Measurements from ENCODE around the gene POLR1E. TPM values are rescaled to one million over a fixed set of nuclear protein-coding genes. Genes with fewer than 3 reads are reported as not detected.

The POLR1E gene
- total and polyA plus RNA-seq, 9 of the 15 experiments (the other 6 are each of a cell fraction or from before 2014, with no cell fraction given): 18.9 to 102 (median 74.4) TPM

- TF ChIP-seq ZBTB1 (CRISPR knock-in tag; IDR thresholded peaks at IDR 0.05; ENCODE audit: borderline replicate concordance, low read depth) (0 out of 2 replicates have a peak, but pooled peaks have one; percentile 54), ATF6 (CRISPR knock-in tag; IDR thresholded peaks at IDR 0.05) (peak; percentile 73; the same call in 1 of the 2 replicates), MAX (CRISPR knock-in tag; IDR thresholded peaks at IDR 0.05) (peak; percentile 81; the same call in 1 of the 2 replicates), CEBPZ (IDR thresholded peaks at IDR 0.05; ENCODE audit: borderline replicate concordance, low read depth, low read length) (no peak), YY1 (IDR thresholded peaks at IDR 0.05; ENCODE audit: borderline replicate concordance in 1 of 3, control insufficient read depth in 1 of 3, extremely low read depth in 1 of 3, insufficient read depth in 3 of 3, insufficient read length in 1 of 3, insufficient replicate concordance in 2 of 3, low read depth in 1 of 3, low read length in 2 of 3) (peak in 2 of 3 experiments; percentile 39 to 81), ZNF436 (CRISPR knock-in tag; IDR thresholded peaks at IDR 0.05) (no peak), KDM5B (IDR thresholded peaks at IDR 0.05; ENCODE audit: insufficient replicate concordance, low read depth, low read length) (peak; percentile 75), PATZ1 (CRISPR knock-in tag; IDR thresholded peaks at IDR 0.05; ENCODE audit: borderline replicate concordance) (no peak), CREM (IDR thresholded peaks at IDR 0.05; ENCODE audit: low read depth) (no peak), HDAC3 (IDR thresholded peaks at IDR 0.05; ENCODE audit: borderline replicate concordance, partially characterized antibody) (no peak), USF2 (CRISPR knock-in tag; IDR thresholded peaks at IDR 0.05) (peak; percentile 48; the same call in 1 of the 2 replicates), THRAP3 (IDR thresholded peaks at IDR 0.05; ENCODE audit: borderline replicate concordance) (no peak), HDGF (IDR thresholded peaks at IDR 0.05) (no peak), GATA2 (CRISPR knock-in tag; IDR thresholded peaks at IDR 0.05) (no peak), BDP1 (IDR thresholded peaks at IDR 0.05; ENCODE audit: insufficient read depth, insufficient read length) (no peak), SIN3A (IDR thresholded peaks at IDR 0.05; ENCODE audit: borderline replicate concordance in 2 of 2, control insufficient read depth in 1 of 2, low read depth in 2 of 2, low read length in 2 of 2) (peak in 1 of 2 experiments; percentile 85; a peak in 3 of 4 replicates)
Observed at GRCh38 chr9:37464426-37465248, 21.1 kb upstream of the POLR1E start (continued).

All from K562 (cell line).